Uterus (tissue), 2 donors: ENCODE results near the gene FMN1.

Source experiments
- POLR2A ChIP-seq, 2 donors: fragments of 450-650 bp; IDR thresholded peaks; one replicate each; pipeline ENCODE4 v1.6.1; 2016; ENCODE audit warnings: antibody characterized with exemption in 2 of 2, mild to moderate bottlenecking in 1 of 2, moderate library complexity in 1 of 2
- TF ChIP-seq, protein P1 (sequence below), 4 experiments: fragments of 200-600 bp in 2 of 4; fragments of 450-650 bp in 2 of 4; sonication (generic) in 2 of 4; IDR thresholded peaks; one replicate each; pipeline ENCODE4 v1.5.1; 2016 to 2019; ENCODE audit warnings: antibody characterized with exemption in 4 of 4, mild to moderate bottlenecking in 2 of 4, moderate library complexity in 1 of 4

DNA sequence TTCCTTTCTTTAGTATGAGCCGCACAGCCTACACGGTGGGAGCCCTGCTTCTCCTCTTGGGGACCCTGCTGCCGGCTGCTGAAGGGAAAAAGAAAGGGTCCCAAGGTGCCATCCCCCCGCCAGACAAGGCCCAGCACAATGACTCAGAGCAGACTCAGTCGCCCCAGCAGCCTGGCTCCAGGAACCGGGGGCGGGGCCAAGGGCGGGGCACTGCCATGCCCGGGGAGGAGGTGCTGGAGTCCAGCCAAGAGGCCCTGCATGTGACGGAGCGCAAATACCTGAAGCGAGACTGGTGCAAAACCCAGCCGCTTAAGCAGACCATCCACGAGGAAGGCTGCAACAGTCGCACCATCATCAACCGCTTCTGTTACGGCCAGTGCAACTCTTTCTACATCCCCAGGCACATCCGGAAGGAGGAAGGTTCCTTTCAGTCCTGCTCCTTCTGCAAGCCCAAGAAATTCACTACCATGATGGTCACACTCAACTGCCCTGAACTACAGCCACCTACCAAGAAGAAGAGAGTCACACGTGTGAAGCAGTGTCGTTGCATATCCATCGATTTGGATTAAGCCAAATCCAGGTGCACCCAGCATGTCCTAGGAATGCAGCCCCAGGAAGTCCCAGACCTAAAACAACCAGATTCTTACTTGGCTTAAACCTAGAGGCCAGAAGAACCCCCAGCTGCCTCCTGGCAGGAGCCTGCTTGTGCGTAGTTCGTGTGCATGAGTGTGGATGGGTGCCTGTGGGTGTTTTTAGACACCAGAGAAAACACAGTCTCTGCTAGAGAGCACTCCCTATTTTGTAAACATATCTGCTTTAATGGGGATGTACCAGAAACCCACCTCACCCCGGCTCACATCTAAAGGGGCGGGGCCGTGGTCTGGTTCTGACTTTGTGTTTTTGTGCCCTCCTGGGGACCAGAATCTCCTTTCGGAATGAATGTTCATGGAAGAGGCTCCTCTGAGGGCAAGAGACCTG, 463.5 kb downstream of the FMN1 start:
- TF ChIP-seq, protein P1, sequence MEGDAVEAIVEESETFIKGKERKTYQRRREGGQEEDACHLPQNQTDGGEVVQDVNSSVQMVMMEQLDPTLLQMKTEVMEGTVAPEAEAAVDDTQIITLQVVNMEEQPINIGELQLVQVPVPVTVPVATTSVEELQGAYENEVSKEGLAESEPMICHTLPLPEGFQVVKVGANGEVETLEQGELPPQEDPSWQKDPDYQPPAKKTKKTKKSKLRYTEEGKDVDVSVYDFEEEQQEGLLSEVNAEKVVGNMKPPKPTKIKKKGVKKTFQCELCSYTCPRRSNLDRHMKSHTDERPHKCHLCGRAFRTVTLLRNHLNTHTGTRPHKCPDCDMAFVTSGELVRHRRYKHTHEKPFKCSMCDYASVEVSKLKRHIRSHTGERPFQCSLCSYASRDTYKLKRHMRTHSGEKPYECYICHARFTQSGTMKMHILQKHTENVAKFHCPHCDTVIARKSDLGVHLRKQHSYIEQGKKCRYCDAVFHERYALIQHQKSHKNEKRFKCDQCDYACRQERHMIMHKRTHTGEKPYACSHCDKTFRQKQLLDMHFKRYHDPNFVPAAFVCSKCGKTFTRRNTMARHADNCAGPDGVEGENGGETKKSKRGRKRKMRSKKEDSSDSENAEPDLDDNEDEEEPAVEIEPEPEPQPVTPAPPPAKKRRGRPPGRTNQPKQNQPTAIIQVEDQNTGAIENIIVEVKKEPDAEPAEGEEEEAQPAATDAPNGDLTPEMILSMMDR (IDR thresholded peaks at IDR 0.05) = no peak
- TF ChIP-seq POLR2A (IDR thresholded peaks at IDR 0.05) = no peak
